Measurements from ENCODE around the gene IQCH.

DNA sequence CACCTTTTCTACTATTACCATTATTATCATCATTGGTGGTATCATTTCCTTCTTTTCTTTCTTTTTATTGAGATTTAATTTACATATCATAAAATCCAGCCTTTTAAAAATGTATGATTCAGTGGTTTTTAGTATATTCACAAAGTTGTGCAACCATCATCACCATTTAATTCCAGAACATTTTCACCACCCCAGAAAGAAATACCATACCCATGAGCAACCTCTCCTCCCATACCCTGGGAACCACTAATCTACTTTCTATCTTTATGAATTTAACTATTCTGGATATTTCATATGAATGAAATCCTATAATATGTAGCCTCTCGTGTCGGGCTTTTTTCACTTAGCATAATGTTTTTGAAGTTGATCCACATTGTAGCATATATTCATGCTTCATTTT lies 29.2 kb upstream of the IQCH start:
- TF ChIP-seq, protein P1, sequence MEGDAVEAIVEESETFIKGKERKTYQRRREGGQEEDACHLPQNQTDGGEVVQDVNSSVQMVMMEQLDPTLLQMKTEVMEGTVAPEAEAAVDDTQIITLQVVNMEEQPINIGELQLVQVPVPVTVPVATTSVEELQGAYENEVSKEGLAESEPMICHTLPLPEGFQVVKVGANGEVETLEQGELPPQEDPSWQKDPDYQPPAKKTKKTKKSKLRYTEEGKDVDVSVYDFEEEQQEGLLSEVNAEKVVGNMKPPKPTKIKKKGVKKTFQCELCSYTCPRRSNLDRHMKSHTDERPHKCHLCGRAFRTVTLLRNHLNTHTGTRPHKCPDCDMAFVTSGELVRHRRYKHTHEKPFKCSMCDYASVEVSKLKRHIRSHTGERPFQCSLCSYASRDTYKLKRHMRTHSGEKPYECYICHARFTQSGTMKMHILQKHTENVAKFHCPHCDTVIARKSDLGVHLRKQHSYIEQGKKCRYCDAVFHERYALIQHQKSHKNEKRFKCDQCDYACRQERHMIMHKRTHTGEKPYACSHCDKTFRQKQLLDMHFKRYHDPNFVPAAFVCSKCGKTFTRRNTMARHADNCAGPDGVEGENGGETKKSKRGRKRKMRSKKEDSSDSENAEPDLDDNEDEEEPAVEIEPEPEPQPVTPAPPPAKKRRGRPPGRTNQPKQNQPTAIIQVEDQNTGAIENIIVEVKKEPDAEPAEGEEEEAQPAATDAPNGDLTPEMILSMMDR (IDR thresholded peaks at IDR 0.05): no peak
- TF ChIP-seq EP300 (IDR thresholded peaks at IDR 0.05) (no peak), POLR2A (IDR thresholded peaks at IDR 0.05) (no peak)
